CD14-positive monocyte (primary cell): Measurements from ENCODE around the gene CELSR1. TPM values are rescaled to one million over a fixed set of nuclear protein-coding genes. Genes with fewer than 3 reads are reported as not detected.

ENCODE experiments used
- DNase-seq, 3 donors: peaks; one replicate each; pipeline ENCODE4 v3.0.0-alpha.2; 2011 to 2022
- H2AFZ ChIP-seq: 2 replicates; pipeline ENCODE4 v1.6.0; 2012; ENCODE audit warnings: mild to moderate bottlenecking, low read depth, low read length, inconsistent platforms; ENCODE audit not compliant: insufficient read depth, poor library complexity, severe bottlenecking
- H3K27ac ChIP-seq, 2 donors: 1 replicate in 1 of 2; 2 replicates in 1 of 2; pipeline ENCODE4 v1.5.1; 2012 to 2013; ENCODE audit warnings: low read length in 2 of 2, control low read depth in 1 of 2, inconsistent platforms in 1 of 2, low read depth in 1 of 2, mild to moderate bottlenecking in 1 of 2
- H3K27me3 ChIP-seq, 2 donors: one replicate each; pipeline versions ENCODE4 v1.6.0 to v1.6.1; 2011 to 2013; ENCODE audit warnings: low read length in 2 of 2; ENCODE audit not compliant: control insufficient read depth in 2 of 2, insufficient read depth in 2 of 2
- H3K36me3 ChIP-seq, 2 donors: replicated peaks in 1 of 2; 1 replicate in 1 of 2; 2 replicates in 1 of 2; pipeline versions ENCODE4 v1.5.1 to v1.6.1; 2012 to 2013; ENCODE audit warnings: low read length in 2 of 2, control low read depth in 1 of 2, inconsistent platforms in 1 of 2, mild to moderate bottlenecking in 1 of 2; ENCODE audit not compliant: insufficient read depth in 2 of 2, control insufficient read depth in 1 of 2
- H3K4me1 ChIP-seq, 2 donors: 1 replicate in 1 of 2; 2 replicates in 1 of 2; pipeline versions ENCODE4 v1.5.1 to v1.6.1; 2012 to 2013; ENCODE audit warnings: low read length in 2 of 2, control low read depth in 1 of 2, inconsistent platforms in 1 of 2, mild to moderate bottlenecking in 1 of 2, moderate library complexity in 1 of 2; ENCODE audit not compliant: insufficient read depth in 2 of 2, control insufficient read depth in 1 of 2
- H3K4me2 ChIP-seq: replicated peaks from 2 replicates; pipeline ENCODE3; 2012; ENCODE audit warnings: low read length, moderate library complexity, mild to moderate bottlenecking; ENCODE audit not compliant: poor library complexity, severe bottlenecking; ENCODE audit errors: extremely low read depth
- H3K4me3 ChIP-seq, 3 experiments: fragments of 200-600 bp in 1 of 3; sonication (generic) in 1 of 3; replicated peaks in 1 of 3; 1 replicate in 2 of 3; 2 replicates in 1 of 3; pipeline ENCODE4 v1.5.1; 2011 to 2013; ENCODE audit warnings: low read length in 3 of 3, mild to moderate bottlenecking in 3 of 3, control low read depth in 2 of 3, low read depth in 2 of 3, inconsistent platforms in 1 of 3, moderate library complexity in 1 of 3
- H3K79me2 ChIP-seq: 2 replicates; pipeline ENCODE4 v1.6.0; 2012; ENCODE audit warnings: mild to moderate bottlenecking, control low read depth, inconsistent platforms, low read length, moderate library complexity; ENCODE audit not compliant: insufficient read depth
- H3K9ac ChIP-seq: 2 replicates; pipeline ENCODE4 v1.6.0; 2017; ENCODE audit warnings: low read length, mild to moderate bottlenecking; ENCODE audit not compliant: insufficient read depth, poor library complexity, severe bottlenecking
- H3K9me3 ChIP-seq, 2 donors: replicated peaks in 1 of 2; 1 replicate in 1 of 2; 2 replicates in 1 of 2; pipeline versions ENCODE4 v1.5.1 to v1.6.1; 2012 to 2013; ENCODE audit warnings: low read length in 2 of 2, control low read depth in 1 of 2; ENCODE audit not compliant: control insufficient read depth in 1 of 2, insufficient read depth in 1 of 2
- H4K20me1 ChIP-seq: 2 replicates; pipeline ENCODE4 v1.6.0; 2012; ENCODE audit warnings: mild to moderate bottlenecking, low read length, control low read depth, moderate library complexity; ENCODE audit not compliant: insufficient read depth
- H3K27ac Mint-ChIP-seq, 7 donors: one replicate each; pipeline ENCODE4 v1.8.0; 2020; ENCODE audit warnings: mild to moderate bottlenecking in 7 of 7, mixed read lengths in 7 of 7, moderate library complexity in 6 of 7, inconsistent platforms in 2 of 7
- H3K27me3 Mint-ChIP-seq, 3 donors: one replicate each; pipeline ENCODE4 v1.8.0; 2021 to 2022; ENCODE audit warnings: low read depth in 3 of 3, mild to moderate bottlenecking in 3 of 3, mixed read lengths in 3 of 3, moderate library complexity in 3 of 3, inconsistent platforms in 1 of 3
- H3K36me3 Mint-ChIP-seq, 2 donors: one replicate each; pipeline ENCODE4 v1.8.0; 2020; ENCODE audit warnings: mixed read lengths in 2 of 2, inconsistent platforms in 1 of 2, mild to moderate bottlenecking in 1 of 2
- H3K4me1 Mint-ChIP-seq: one replicate; pipeline ENCODE4 v1.8.0; 2020; ENCODE audit warnings: mild to moderate bottlenecking, mixed read lengths
- H3K4me3 Mint-ChIP-seq, 2 donors: one replicate each; pipeline ENCODE4 v1.8.0; 2020; ENCODE audit warnings: mild to moderate bottlenecking in 2 of 2, mixed read lengths in 2 of 2, moderate library complexity in 1 of 2
- H3K9me3 Mint-ChIP-seq, 7 donors: one replicate each; pipeline ENCODE4 v1.8.0; 2020 to 2022; ENCODE audit warnings: mixed read lengths in 7 of 7, mild to moderate bottlenecking in 6 of 7, moderate library complexity in 6 of 7, inconsistent platforms in 2 of 7
- WGBS: methylation state at CpG from one replicate; pipeline ENCODE4 v1.1.5; 2013; ENCODE audit warnings: missing lambda C conversion rate; ENCODE audit not compliant: insufficient coverage; 5-methylcytosine and 5-hydroxymethylcytosine counted together
- intact Hi-C, 2 donors: fragments of 100-400 bp; cut with micrococcal nuclease; formaldehyde crosslinking; loops; one replicate each; pipeline versions ENCODE4 v1.15.0 to v1.15.1; 2023
- polyA plus RNA-seq, 3 donors: library from polyadenylated mRNA; depleted of rRNA in 1 of 3; unstranded in 2 of 3; stranded (reverse) in 1 of 3; fragments of 300-500 nt in 2 of 3; fragments of >200 nt in 1 of 3; fragmentation: Illumina TruSeq in 2 of 3; gene quantifications; 1 replicate in 2 of 3; 2 replicates in 1 of 3; pipeline ENCODE4 v1.2.3, GENCODE V29; 2012 to 2021
- TF ChIP-seq, protein P1 (sequence below): fragments of 200-600 bp; IDR thresholded peaks from one replicate; pipeline ENCODE4 v1.8.0; 2022; ENCODE audit warnings: antibody characterized with exemption, mild to moderate bottlenecking

CELSR1 gene
- polyA plus RNA-seq, 3 donors, result 0.16 TPM; not detected in 2

DNA sequence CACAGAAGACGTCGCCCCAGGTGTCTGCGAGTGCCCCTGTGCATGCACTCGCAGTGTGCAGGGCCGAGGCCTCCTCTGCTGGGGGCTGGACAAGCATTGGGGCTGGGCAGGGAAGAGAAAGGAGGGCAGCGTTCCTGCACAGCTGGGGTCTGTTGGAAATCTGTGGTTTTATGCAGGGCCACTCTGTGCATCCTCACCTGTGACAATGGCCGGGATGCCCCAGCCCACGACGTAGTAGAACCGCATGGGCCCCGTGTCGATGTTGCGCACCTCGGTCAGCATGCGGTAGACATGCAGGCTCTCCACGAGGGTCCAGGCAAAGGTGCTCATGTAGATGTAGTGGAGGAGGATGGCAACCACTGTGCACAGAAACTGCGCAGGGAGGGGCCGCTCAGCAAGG is 164.7 kb downstream of the CELSR1 start:
- Histone ChIP-seq H3K27ac (no peak overlapping the region), H3K9me3 (peaks cover 0 to 18% of the 10 kb centered on the region in 2 donors), H3K9ac (no peak overlapping the region), H3K4me1 (no peaks in the 10 kb centered on the region), H3K79me2 (no peaks in the 10 kb centered on the region), H3K4me2 (no peak overlapping the region), H3K36me3 (no peaks in the 10 kb centered on the region), H2AFZ (no peak overlapping the region), H4K20me1 (no peaks in the 10 kb centered on the region), H3K4me3 (no peak overlapping the region), H3K27me3 (peaks cover 0 to 13% of the 10 kb centered on the region in 2 donors)
- Mint-ChIP-seq H3K9me3 (peaks cover 9 to 25% (median 21%) of the 10 kb centered on the region in 7 donors), H3K4me1 (peaks cover 14% of the 10 kb centered on the region), H3K27ac (no peak overlapping the region), H3K27me3 (peaks cover 14 to 35% (median 27%) of the 10 kb centered on the region in 3 donors), H3K4me3 (no peak overlapping the region), H3K36me3 (peaks cover 0 to 4% of the 10 kb centered on the region in 2 donors)
- WGBS, result 97% methylated on average over 16 of the region's 18 CpGs
- DNase-seq, result no peak
- TF ChIP-seq, protein P1, sequence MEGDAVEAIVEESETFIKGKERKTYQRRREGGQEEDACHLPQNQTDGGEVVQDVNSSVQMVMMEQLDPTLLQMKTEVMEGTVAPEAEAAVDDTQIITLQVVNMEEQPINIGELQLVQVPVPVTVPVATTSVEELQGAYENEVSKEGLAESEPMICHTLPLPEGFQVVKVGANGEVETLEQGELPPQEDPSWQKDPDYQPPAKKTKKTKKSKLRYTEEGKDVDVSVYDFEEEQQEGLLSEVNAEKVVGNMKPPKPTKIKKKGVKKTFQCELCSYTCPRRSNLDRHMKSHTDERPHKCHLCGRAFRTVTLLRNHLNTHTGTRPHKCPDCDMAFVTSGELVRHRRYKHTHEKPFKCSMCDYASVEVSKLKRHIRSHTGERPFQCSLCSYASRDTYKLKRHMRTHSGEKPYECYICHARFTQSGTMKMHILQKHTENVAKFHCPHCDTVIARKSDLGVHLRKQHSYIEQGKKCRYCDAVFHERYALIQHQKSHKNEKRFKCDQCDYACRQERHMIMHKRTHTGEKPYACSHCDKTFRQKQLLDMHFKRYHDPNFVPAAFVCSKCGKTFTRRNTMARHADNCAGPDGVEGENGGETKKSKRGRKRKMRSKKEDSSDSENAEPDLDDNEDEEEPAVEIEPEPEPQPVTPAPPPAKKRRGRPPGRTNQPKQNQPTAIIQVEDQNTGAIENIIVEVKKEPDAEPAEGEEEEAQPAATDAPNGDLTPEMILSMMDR, result no peak
- intact Hi-C loops, result no loop called here

DNA sequence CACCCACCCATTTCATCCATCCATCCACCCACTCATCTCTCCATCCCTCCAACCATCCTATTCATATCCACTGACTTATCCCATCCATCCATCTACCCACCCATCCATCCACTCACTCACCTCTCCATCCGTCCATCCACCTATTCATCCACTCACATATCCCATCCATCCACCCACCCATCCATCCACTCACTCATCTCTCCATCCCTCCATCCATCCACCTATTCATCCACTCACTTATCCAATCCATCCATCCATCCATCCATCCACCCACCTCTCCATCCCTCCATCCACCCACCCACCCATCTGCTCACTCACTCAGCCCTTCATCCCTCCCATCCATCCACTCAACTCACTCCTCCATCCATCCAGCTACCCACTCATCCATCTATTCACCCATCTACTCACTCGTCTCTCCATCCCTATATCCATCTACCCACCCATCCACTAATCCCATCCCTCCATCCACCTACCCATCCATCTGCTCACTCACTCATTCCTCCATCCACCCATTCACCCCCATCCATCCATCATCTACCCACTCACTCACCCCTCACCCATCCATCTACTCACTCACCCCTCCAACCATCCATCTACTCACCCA is 165.7 kb downstream of the CELSR1 start:
- H3K9me3 Mint-ChIP-seq, result peaks cover 9 to 23% (median 17%) of the 10 kb centered on the region in 7 donors
- Histone ChIP-seq H4K20me1 (no peaks in the 10 kb centered on the region), H3K27me3 (peaks cover 0 to 17% of the 10 kb centered on the region in 2 donors), H3K36me3 (no peaks in the 10 kb centered on the region), H3K9ac (no peak overlapping the region), H3K27ac (no peak overlapping the region), H3K4me2 (no peak overlapping the region), H3K9me3 (peaks cover 0 to 13% of the 10 kb centered on the region in 2 donors), H3K4me3 (no peak overlapping the region), H3K79me2 (no peaks in the 10 kb centered on the region), H3K4me1 (no peaks in the 10 kb centered on the region), H2AFZ (no peak overlapping the region)
- no peak overlapping the region for H3K4me3 Mint-ChIP-seq
- 98% methylated on average over 2 of the region's 2 CpGs for WGBS
- TF ChIP-seq, protein P1, result no peak
- DNase-seq, result no peak
- no peak overlapping the region for H3K27ac Mint-ChIP-seq
- intact Hi-C loops, result no loop called here
- H3K4me1 Mint-ChIP-seq, result peaks cover 14% of the 10 kb centered on the region
- peaks cover 0 to 4% of the 10 kb centered on the region in 2 donors for H3K36me3 Mint-ChIP-seq
- peaks cover 14 to 33% (median 27%) of the 10 kb centered on the region in 3 donors for H3K27me3 Mint-ChIP-seq
